ENCODE results near the gene SEMG1.

GRCh38 chr20:45189861-45190260 lies 17.0 kb upstream of the SEMG1 start:
- TF ChIP-seq CTCF (IDR thresholded peaks at IDR 0.05) (no peak), EZH2 (IDR thresholded peaks at IDR 0.05; ENCODE audit: borderline replicate concordance, insufficient read depth, low read depth, low read length, poor library complexity, severe bottlenecking) (no peak)
